NCI-H226 (cell line): ENCODE results near the gene RABL3.
"Not testable (repeated sequence)": the region's sequence is repeated elsewhere in the genome, so short reads cannot be mapped to it uniquely, and the experiment has no call there.

Experiments
- DNase-seq: peaks from one replicate; pipeline ENCODE4 v3.0.0-alpha.2; 2015

RABL3 gene

GRCh38 chr3:120681506-120682038 is 60.7 kb downstream of the RABL3 start:
- DNase-seq, result no peak

GRCh38 chr3:120681018-120681417 is 61.3 kb downstream of the RABL3 start:
- no peak for DNase-seq

- DNase-seq, result no peak
Measured at GRCh38 chr3:120680193-120680894, 62.0 kb downstream of the RABL3 start.

- DNase-seq, result no peak
Measured at GRCh38 chr3:120678984-120679383, 63.3 kb downstream of the RABL3 start.

- DNase-seq, result peak; percentile 37
Measured at GRCh38 chr3:120678331-120678947, 63.9 kb downstream of the RABL3 start.

GRCh38 chr3:120677193-120677592 is 65.1 kb downstream of the RABL3 start:
- DNase-seq, result not testable (repeated sequence)

DNA sequence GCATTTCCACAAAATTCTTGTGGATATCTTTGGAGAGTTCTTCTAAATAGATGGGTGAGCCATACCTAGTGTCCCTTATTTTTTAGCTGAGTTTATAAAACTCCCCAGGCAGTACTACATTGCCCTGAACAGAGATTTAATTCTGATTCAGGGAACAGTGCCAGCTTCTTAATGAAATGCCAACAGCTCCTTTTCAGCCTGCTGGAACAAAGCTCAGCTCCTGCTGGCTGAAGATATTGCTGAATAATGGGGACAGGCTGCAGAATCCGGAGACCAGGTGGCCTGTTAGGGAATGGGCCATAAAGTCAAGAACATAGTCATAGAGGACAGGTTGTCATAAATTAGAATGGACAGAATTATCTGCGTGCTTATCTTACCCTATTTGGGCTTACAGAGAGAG is 69.2 kb downstream of the RABL3 start:
- DNase-seq, result no peak

GRCh38 chr3:120670576-120670975 is 71.7 kb downstream of the RABL3 start:
- no peak for DNase-seq

GRCh38 chr3:120664926-120665325 is 77.4 kb downstream of the RABL3 start:
- DNase-seq, result no peak

DNA sequence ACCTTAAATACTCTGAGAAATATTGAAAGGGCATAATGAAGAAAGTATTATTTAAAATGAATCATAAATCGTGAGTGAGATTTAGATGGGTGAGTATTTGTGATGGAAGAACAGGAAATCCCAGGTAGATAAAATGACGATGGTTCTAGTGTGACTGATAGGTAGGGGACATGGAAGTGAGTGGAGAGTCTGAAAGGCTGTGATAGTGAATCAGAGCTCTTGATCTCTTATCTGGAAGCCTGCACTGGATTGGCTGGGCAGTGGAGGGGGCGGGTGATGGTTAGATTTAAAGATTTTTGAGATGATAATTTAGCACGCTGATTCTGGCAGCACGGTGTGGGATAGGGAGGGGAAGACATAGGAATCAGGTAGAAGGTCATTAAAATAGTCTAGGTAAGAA is 80.4 kb downstream of the RABL3 start:
- no peak for DNase-seq

DNA sequence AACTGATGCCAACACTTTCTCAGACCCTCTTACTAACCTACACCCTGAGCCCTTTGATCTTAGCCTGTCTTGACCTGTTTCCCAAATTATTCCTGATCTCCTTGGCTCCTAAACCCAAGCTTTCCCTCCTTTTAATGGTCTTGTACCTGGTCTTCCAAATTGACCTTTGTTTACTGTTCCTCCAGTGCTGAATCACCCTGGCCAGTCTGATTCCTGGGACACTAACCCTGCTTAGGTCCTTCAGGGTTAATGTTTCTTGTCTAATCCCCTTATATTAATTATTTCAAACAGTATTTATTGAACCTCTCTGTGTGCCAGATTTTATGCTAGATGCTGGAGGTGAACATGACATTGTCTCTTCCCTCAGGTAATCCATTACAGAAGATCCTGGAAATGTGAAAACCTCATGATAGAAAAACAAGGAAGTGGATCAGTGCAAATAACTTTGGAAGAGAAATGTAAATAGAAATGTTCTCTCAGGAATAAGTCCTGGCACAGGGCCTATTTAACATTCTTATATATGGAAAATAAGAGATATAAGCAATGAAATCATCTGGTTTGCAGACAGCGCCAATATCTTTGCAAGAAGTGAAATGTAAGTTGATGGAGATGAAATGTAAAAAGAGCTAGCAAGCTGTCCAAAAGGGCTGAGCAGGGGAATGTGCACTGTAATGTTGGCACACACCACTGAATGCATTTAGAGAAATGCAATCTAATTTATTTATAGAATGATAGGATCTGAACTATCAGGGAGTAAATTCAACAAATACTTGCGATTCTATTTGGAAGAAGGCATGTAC is 81.0 kb downstream of the RABL3 start:
- DNase-seq, result no peak

DNA sequence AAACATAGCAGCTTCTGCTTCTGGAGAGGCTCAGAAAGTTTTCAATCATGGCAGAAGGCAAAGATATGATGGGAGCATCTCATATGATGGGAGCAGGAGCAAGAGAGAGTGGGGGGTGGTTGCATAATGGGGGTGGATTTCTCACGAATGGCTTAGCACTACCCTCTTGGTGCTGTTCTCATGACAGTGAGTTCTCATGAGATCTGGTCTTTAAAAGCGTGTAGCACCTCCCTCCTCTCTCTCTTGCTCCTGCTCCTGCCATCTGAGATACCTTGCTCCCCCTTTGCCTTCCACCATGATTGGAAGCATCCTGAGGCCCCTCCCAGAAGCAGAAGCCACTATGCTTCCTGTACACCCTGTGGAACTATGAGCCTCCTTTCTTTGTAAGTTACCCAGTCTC is 82.5 kb downstream of the RABL3 start:
- DNase-seq, result no peak

- DNase-seq, result no peak
Measured at GRCh38 chr3:120659285-120659684, 83.0 kb downstream of the RABL3 start.

DNA sequence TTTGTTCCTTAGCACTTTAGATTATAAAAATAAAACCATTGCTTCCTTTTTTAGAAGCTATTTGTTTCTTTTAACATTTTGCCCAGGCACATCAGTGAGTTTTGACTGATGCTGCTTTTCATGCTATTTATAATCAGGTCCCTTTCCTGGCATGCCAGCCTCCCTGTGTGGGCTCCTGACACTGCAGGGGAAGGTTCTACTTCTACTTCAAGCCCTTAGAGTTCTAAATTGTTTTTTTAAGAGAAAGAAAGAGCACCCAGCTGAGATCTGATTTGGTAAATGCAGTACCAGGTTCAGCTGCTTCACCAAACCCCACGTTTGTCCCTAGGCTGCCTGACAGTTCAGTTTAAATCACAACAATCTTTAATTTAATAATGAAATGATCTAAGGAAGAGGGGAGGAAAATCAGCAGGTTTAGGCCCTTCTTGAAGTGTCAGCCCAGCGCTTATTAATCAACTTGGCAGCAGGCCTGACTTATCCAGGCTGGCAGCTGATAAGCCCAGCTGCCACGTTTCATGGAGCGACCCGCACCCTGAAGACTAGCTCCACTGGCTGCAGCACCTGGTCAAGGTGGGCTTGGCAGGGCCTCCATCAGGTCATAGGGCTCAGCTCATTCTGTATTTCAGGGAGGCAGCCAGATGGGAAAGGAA is 89.3 kb downstream of the RABL3 start:
- DNase-seq, result no peak

GRCh38 chr3:120652281-120652680 is 90.0 kb downstream of the RABL3 start:
- DNase-seq, result no peak

- DNase-seq, result no peak
Measured at GRCh38 chr3:120650311-120650710, 92.0 kb downstream of the RABL3 start.

GRCh38 chr3:120649830-120650233 is 92.5 kb downstream of the RABL3 start:
- DNase-seq, result no peak

- DNase-seq, result no peak
Measured at GRCh38 chr3:120648290-120648689, 94.0 kb downstream of the RABL3 start.

DNA sequence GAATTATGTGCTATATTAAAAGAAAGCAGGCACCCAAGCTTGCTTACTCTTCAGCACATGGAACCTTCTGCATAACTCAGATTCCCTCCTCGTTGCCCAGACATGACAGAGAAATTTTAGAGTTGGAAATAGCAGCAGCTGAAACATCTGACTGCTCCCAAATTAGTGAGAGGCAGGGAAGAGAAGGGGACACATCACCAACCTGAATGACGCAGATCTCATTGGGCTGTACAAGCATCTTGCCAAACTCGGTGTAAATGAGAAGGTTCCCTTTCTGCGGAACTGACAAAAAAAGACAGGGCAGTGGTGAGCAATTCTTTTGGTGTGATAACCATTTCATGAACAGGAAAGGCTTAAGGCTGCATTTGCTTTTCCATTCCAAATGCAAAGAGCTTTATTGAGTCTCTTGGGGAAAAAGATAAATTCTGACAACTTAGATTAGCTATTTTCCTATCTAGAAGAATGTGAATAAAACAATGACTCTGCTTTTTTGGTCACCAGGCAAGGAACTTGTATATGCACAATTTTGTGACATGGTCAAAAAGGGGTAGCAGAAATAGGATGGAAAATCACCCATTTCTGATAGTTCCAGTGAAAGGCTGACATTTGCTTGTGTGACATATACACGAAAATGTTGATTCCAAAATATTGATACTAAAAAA is 95.4 kb downstream of the RABL3 start:
- DNase-seq, result no peak

DNA sequence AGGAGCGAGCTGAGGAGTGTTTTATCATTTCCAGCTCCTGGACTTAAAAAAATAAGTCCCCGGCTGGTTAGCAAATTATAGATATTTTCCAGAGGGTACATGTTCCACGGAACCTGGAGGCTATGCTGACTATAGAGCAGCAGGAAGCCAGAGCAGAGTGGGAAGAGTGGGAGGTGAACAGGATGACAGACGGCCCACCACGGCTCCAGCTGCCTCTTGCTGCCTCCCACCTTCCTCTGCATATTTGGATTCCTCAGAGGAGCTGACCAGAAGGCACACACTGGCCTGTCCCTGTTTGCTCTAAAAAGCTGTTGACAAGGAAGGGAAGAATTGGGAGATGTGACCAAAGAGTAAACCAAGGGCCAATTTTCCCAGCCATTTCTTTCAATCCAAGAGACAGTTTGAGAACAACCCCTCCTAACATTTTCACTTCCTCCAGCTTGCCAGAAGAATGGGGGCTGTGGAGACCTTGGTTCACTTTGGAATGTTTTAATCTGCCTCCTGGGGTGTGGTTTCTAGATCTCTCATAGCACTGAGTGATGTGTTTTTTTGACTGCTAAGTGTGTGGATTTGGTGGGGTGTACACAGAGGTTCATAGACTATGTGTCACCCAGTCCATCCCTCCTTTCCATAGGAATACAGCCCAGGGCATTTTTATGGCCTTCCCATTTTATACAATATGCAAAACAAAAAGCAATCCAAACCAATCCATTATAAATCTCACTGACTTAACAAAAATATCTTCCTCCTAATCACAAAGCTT is 97.1 kb downstream of the RABL3 start:
- DNase-seq, result peak; percentile 39

DNA sequence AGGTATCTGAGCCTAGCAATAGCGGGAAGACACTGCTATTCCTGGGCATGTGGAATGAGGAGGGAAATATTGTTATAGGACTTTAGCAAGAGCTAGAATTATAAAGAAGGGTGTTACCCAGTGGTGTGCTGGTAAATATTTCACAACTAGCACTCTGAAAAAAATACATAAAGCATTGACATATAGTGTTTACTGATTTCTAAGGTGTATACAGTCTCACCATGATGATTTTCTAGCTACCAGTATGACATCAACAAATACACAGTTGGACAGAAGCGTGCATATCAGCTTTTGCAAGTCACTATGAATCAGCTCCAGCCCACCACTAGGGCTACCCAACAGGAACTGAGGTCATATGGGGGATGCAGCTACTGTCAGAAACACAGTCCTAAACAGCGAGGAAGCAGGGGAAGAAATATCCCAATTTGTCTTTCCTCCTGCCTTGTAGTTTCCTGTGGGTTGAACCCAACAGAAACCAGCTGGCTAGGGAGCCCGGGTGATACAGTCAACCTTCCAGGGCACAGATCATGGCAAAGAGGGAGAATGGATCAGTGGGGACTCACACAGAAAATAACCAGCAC is 99.9 kb downstream of the RABL3 start:
- DNase-seq, result peak; percentile 58
